Endothelial cell (in vitro differentiated cells): ENCODE results near the gene MRPS11. TPM values are rescaled to one million over a fixed set of nuclear protein-coding genes. Genes with fewer than 3 reads are reported as not detected.
"Not testable (repeated sequence)": the region's sequence is repeated elsewhere in the genome, so short reads cannot be mapped to it uniquely, and the experiment has no call there.

ENCODE experiments used
- DNase-seq: peaks from one replicate; pipeline ENCODE4 v3.0.0; 2021; ENCODE audit warnings: low spot score
- H3K27ac Mint-ChIP-seq: one replicate; pipeline ENCODE4 v1.8.0; 2021; ENCODE audit warnings: mixed read lengths, inconsistent platforms; ENCODE audit not compliant: unreplicated experiment
- H3K27me3 Mint-ChIP-seq: one replicate; pipeline ENCODE4 v1.8.0; 2021; ENCODE audit warnings: mild to moderate bottlenecking, moderate library complexity, mixed read lengths, inconsistent platforms; ENCODE audit not compliant: unreplicated experiment
- H3K36me3 Mint-ChIP-seq: one replicate; pipeline ENCODE4 v1.8.0; 2021; ENCODE audit warnings: mild to moderate bottlenecking, low read depth, mixed read lengths, inconsistent platforms; ENCODE audit not compliant: unreplicated experiment
- H3K4me1 Mint-ChIP-seq: one replicate; pipeline ENCODE4 v1.8.0; 2021; ENCODE audit warnings: mild to moderate bottlenecking, mixed read lengths, inconsistent platforms; ENCODE audit not compliant: unreplicated experiment
- H3K4me3 Mint-ChIP-seq: one replicate; pipeline ENCODE4 v1.8.0; 2021; ENCODE audit warnings: mild to moderate bottlenecking, mixed read lengths, inconsistent platforms; ENCODE audit not compliant: unreplicated experiment
- H3K9me3 Mint-ChIP-seq: one replicate; pipeline ENCODE4 v1.8.0; 2021; ENCODE audit warnings: mixed read lengths, inconsistent platforms; ENCODE audit not compliant: unreplicated experiment
- total RNA-seq: library from RNA; stranded (reverse); fragmentation: NEBNext Ultra II Directional; extraction: Animal tissue kit (Norgen Biotek cat#: 25700); gene quantifications from one replicate; pipeline ENCODE4 v1.2.1, GENCODE V29; 2021; ENCODE audit not compliant: unreplicated experiment
- TF ChIP-seq, protein P1 (sequence below): fragments of 200-600 bp; sonication (generic); IDR thresholded peaks from one replicate; pipeline ENCODE4 v1.5.0; 2021; ENCODE audit warnings: antibody characterized with exemption; ENCODE audit not compliant: unreplicated experiment

MRPS11 gene
- total RNA-seq, 1 donor from 2014 or later, result 42.9 TPM

DNA sequence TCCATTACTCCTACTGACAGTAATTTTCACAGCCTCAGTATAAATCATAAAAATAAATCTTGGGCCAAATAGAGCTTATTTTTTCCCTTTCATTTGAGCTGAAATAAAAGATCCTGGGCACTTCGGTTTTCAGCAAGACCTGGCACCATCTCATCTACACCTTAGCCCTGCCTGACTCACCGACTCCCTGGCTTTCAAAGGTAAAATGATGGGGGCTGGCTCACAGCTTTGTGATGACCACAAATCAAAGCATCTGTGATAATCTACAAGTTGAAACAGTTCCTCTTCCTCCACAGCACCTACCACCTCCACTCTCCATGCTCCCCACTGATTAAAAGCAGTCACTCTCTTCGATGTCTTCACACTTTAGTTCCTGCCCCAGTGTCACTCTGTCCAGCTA is 51.4 kb downstream of the MRPS11 start:
- no peak for DNase-seq
- H3K4me3 Mint-ChIP-seq, result no peak overlapping the region
- no peaks in the 10 kb centered on the region for H3K27me3 Mint-ChIP-seq
- no peaks in the 10 kb centered on the region for H3K36me3 Mint-ChIP-seq
- TF ChIP-seq, protein P1, sequence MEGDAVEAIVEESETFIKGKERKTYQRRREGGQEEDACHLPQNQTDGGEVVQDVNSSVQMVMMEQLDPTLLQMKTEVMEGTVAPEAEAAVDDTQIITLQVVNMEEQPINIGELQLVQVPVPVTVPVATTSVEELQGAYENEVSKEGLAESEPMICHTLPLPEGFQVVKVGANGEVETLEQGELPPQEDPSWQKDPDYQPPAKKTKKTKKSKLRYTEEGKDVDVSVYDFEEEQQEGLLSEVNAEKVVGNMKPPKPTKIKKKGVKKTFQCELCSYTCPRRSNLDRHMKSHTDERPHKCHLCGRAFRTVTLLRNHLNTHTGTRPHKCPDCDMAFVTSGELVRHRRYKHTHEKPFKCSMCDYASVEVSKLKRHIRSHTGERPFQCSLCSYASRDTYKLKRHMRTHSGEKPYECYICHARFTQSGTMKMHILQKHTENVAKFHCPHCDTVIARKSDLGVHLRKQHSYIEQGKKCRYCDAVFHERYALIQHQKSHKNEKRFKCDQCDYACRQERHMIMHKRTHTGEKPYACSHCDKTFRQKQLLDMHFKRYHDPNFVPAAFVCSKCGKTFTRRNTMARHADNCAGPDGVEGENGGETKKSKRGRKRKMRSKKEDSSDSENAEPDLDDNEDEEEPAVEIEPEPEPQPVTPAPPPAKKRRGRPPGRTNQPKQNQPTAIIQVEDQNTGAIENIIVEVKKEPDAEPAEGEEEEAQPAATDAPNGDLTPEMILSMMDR, result no peak
- no peaks in the 10 kb centered on the region for H3K4me1 Mint-ChIP-seq
- no peak overlapping the region for H3K27ac Mint-ChIP-seq
- H3K9me3 Mint-ChIP-seq, result no peaks in the 10 kb centered on the region

DNA sequence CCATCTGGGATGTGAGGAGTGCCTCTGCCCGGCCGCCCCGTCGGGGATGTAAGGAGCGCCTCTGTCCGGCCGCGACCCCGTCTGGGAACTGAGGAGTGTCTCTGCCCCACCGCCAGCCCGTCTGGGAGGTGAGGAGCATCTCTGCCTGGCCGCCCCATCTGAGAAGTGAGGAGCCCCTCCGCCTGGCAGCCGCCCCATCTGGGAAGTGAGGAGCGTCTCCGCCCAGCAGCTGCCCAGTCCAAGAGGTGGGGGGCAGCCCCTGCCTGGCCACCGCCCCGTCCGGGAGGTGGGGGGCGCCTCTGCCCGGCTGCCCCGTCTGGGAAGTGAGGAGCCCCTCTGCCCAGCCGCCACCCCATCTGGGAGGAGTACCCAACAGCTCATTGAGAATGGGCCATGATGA is 56.6 kb downstream of the MRPS11 start:
- H3K9me3 Mint-ChIP-seq, H3K27me3 Mint-ChIP-seq, H3K36me3 Mint-ChIP-seq, H3K4me1 Mint-ChIP-seq, H3K27ac Mint-ChIP-seq, DNase-seq, H3K4me3 Mint-ChIP-seq: not testable (repeated sequence)

DNA sequence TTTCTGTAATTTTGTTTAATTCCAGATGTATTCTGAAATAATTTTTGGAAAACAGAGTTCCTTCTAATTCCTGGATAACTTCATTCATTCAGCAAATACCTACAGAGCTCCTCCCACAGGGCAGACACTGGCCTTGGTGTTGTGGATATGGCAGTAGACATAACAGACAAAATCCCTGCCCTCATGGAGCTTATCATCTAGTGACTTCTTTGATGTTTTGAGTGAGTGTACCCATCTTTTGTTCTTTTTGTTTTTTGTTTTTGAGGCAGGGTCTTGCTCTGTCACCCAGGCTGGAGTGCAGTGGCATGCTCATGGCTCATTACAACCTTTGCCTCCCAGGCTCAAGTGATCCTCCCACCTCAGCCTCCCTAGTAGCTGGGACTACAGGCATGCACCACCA is 57.9 kb downstream of the MRPS11 start:
- H3K9me3 Mint-ChIP-seq, result no peaks in the 10 kb centered on the region
- H3K27me3 Mint-ChIP-seq, result no peaks in the 10 kb centered on the region
- TF ChIP-seq, protein P1, result no peak
- no peak overlapping the region for H3K27ac Mint-ChIP-seq
- H3K4me1 Mint-ChIP-seq, result no peaks in the 10 kb centered on the region
- H3K36me3 Mint-ChIP-seq, result peaks cover 4% of the 10 kb centered on the region
- DNase-seq, result no peak
- no peak overlapping the region for H3K4me3 Mint-ChIP-seq

DNA sequence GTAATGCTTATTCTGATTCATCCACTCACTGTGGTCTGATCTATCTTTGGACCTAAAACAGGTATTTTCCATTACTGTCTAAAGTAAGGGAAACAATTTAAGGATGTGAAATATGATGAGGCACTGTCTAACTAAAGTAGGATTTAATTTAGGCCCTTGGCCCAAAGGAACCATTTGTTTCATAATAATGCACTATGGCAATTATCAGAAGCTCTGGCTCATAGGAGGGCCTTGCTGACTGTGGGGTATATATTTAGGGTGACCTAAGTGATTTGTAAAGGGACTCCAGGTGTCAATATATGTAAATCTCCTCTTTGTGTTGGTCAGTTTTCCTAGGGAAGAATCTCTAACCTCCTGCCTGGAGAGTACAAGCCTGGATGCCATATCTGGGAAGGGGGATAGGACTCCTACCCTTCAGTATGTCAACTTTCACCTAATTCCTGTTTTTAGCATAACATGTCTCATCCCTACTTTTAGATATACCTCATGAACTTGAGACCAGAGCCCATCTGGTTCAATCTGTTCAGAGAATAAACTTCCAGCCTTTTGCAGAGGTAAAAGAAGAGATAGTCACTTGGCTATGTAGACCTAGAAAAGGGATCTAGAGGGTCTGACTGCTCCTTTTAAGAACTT is 58.9 kb downstream of the MRPS11 start:
- TF ChIP-seq, protein P1, result no peak
- no peak for DNase-seq
- Mint-ChIP-seq H3K4me1 (no peaks in the 10 kb centered on the region), H3K4me3 (no peak overlapping the region), H3K27me3 (no peaks in the 10 kb centered on the region), H3K27ac (no peak overlapping the region), H3K36me3 (peaks cover 6% of the 10 kb centered on the region), H3K9me3 (no peaks in the 10 kb centered on the region)

DNA sequence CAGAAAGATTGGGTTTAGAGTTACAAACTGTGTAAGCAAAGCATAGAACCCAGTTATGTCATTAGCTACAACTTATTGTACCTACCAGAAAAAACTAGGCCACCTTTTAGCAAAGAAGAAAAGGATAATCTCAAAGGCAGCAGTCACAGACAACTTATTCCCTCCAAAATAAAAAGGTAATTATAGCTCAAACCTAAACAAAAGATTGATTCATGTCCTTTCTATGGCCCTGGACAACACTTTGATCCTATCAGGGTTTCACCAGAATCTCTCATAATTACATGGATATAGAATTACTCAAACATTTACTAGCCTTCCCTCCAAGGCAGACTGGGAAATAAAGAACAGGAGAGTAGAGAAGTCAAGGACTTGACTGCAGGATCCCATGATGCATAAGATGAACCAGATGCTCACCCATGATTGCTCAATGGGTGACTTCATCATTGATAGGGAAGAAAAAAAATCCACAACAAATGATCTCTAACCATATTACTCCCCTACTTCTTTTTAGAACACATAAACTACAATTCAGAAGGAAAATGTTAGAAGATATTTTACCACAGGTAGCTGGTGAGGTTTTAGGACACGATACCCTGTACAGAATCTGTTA is 61.6 kb downstream of the MRPS11 start:
- no peaks in the 10 kb centered on the region for H3K4me1 Mint-ChIP-seq
- no peak overlapping the region for H3K27ac Mint-ChIP-seq
- TF ChIP-seq, protein P1, result no peak
- no peak for DNase-seq
- H3K36me3 Mint-ChIP-seq, result peaks cover 6% of the 10 kb centered on the region
- no peaks in the 10 kb centered on the region for H3K9me3 Mint-ChIP-seq
- no peaks in the 10 kb centered on the region for H3K27me3 Mint-ChIP-seq
- no peak overlapping the region for H3K4me3 Mint-ChIP-seq

Other genes with a start within 250 kb of the MRPS11 start
- 6.4 TPM for gene NTRK3, start 211.0 kb upstream of the MRPS11 start, total RNA-seq
- 21.2 TPM for gene MRPL46, start 320 bp upstream of the MRPS11 start, total RNA-seq
- gene DET1, start 79.0 kb downstream of the MRPS11 start, total RNA-seq, result 4.4 TPM
- 31.5 TPM for gene AEN, start 153.6 kb downstream of the MRPS11 start, total RNA-seq
- 6.6 TPM for gene ISG20, start 171.3 kb downstream of the MRPS11 start, total RNA-seq